ENCODE results near the gene OR6X1. TPM values are rescaled to one million over a fixed set of nuclear protein-coding genes. Genes with fewer than 3 reads are reported as not detected.

The OR6X1 gene
- total RNA-seq: not detected in 2 replicates

- no peak for DNase-seq (ENCODE audit: low read depth in 2 of 2)
These were observed at the start of gene OR6X1 for GRCh38 chr11:123754101-123754568. TSS of gene OR6X1 (minus strand) at chr11:123754518. CDS start at chr11:123754518, 0 bp downstream.

- DNase-seq (ENCODE audit: low read depth in 2 of 2): no peak
These were observed 47.4 kb upstream of the OR6X1 start for GRCh38 chr11:123801765-123802164.

GRCh38 chr11:123800036-123800435 is 45.7 kb upstream of the OR6X1 start:
- DNase-seq (ENCODE audit: low read depth in 2 of 2): no peak

GRCh38 chr11:123799438-123799837 is 45.1 kb upstream of the OR6X1 start:
- DNase-seq (ENCODE audit: low read depth in 2 of 2): no peak

GRCh38 chr11:123798513-123799252 is 44.4 kb upstream of the OR6X1 start:
- no peak for DNase-seq (ENCODE audit: low read depth in 2 of 2)

- DNase-seq (ENCODE audit: low read depth in 2 of 2): no peak
These were observed 43.8 kb upstream of the OR6X1 start for GRCh38 chr11:123798079-123798478.

GRCh38 chr11:123797541-123797940 is 43.2 kb upstream of the OR6X1 start:
- no peak for DNase-seq (ENCODE audit: low read depth in 2 of 2)

GRCh38 chr11:123797114-123797513 is 42.8 kb upstream of the OR6X1 start:
- no peak for DNase-seq (ENCODE audit: low read depth in 2 of 2)

- DNase-seq (ENCODE audit: low read depth in 2 of 2): no peak
These were observed 41.9 kb upstream of the OR6X1 start for GRCh38 chr11:123796226-123796625.

- DNase-seq (ENCODE audit: low read depth in 2 of 2): no peak
These were observed 29.2 kb upstream of the OR6X1 start for GRCh38 chr11:123783536-123783935.

- no peak for DNase-seq (ENCODE audit: low read depth in 2 of 2)
These were observed 24.2 kb upstream of the OR6X1 start for GRCh38 chr11:123778511-123778910.

- DNase-seq (ENCODE audit: low read depth in 2 of 2): no peak
These were observed 21.6 kb upstream of the OR6X1 start for GRCh38 chr11:123775715-123776549.

- no peak for DNase-seq (ENCODE audit: low read depth in 2 of 2)
These were observed 21.0 kb upstream of the OR6X1 start for GRCh38 chr11:123775289-123775688.

- DNase-seq (ENCODE audit: low read depth in 2 of 2): no peak
These were observed 19.6 kb upstream of the OR6X1 start for GRCh38 chr11:123773959-123774358.

GRCh38 chr11:123773026-123773425 is 18.7 kb upstream of the OR6X1 start:
- no peak for DNase-seq (ENCODE audit: low read depth in 2 of 2)

GRCh38 chr11:123771664-123772063 is 17.3 kb upstream of the OR6X1 start:
- no peak for DNase-seq (ENCODE audit: low read depth in 2 of 2)

- no peak for DNase-seq (ENCODE audit: low read depth in 2 of 2)
These were observed 16.4 kb upstream of the OR6X1 start for GRCh38 chr11:123770712-123771111.

- no peak for DNase-seq (ENCODE audit: low read depth in 2 of 2)
These were observed 11.3 kb upstream of the OR6X1 start for GRCh38 chr11:123765601-123766000.

GRCh38 chr11:123762422-123762821 is 8.1 kb upstream of the OR6X1 start:
- DNase-seq (ENCODE audit: low read depth in 2 of 2): no peak

GRCh38 chr11:123760894-123761293 is 6.6 kb upstream of the OR6X1 start:
- no peak for DNase-seq (ENCODE audit: low read depth in 2 of 2)

GRCh38 chr11:123757976-123758375 is 3.7 kb upstream of the OR6X1 start:
- DNase-seq (ENCODE audit: low read depth in 2 of 2): no peak

GRCh38 chr11:123755813-123756212 is 1.5 kb upstream of the OR6X1 start:
- no peak for DNase-seq (ENCODE audit: low read depth in 2 of 2)

- no peak for DNase-seq (ENCODE audit: low read depth in 2 of 2)
These were observed 1.0 kb upstream of the OR6X1 start for GRCh38 chr11:123755344-123755743.

Data from dermis microvascular lymphatic vessel endothelial cell (primary cell).